ENCODE data around the gene ANKRD2. TPM values are rescaled to one million over a fixed set of nuclear protein-coding genes. Genes with fewer than 3 reads are reported as not detected.
"Not testable (repeated sequence)": the region's sequence is repeated elsewhere in the genome, so short reads cannot be mapped to it uniquely, and the experiment has no call there.

The ANKRD2 gene
- total and polyA plus RNA-seq, 2 experiments from 2014 or later: not detected

DNA sequence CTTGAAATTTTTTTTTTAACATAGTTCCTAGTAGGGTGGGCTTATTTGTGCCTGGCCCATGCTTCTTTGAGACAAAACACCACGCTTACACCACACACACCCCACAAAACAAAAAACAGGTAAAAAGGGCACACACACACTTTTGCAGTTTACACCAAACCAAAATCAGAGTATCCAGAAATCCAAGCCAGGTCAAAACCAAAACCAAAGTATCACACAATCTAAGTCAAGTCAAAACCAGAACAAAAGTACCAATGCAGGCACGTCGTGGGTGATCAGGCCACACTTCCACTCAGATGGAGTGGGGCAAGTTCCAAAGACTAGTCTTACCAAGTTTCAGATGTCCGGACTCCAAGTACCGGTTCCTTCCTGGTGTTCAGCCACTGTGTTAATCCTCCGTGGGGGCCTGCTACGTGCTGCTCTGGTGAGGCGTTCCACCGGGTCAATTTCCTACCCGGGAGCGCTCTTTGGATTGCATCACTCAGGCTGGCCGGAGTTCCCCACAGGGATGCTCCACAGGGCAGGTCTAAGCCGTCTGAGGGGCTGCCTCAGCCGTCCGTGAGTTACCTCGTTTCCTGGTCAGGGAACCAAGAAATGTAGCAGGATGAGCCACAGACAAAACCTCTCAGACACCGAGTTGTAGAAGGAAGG lies 11.7 kb upstream of the ANKRD2 start:
- H3K4me3 ChIP-seq: peak overlapping the region; percentile 60
- 51 to 62% methylated on average over 17 of the region's 17 CpGs for WGBS, 2 experiments (ENCODE audit: low coverage in 1 of 2, low lambda C conversion rate in 2 of 2, missing lambda C conversion rate in 2 of 2)

DNA sequence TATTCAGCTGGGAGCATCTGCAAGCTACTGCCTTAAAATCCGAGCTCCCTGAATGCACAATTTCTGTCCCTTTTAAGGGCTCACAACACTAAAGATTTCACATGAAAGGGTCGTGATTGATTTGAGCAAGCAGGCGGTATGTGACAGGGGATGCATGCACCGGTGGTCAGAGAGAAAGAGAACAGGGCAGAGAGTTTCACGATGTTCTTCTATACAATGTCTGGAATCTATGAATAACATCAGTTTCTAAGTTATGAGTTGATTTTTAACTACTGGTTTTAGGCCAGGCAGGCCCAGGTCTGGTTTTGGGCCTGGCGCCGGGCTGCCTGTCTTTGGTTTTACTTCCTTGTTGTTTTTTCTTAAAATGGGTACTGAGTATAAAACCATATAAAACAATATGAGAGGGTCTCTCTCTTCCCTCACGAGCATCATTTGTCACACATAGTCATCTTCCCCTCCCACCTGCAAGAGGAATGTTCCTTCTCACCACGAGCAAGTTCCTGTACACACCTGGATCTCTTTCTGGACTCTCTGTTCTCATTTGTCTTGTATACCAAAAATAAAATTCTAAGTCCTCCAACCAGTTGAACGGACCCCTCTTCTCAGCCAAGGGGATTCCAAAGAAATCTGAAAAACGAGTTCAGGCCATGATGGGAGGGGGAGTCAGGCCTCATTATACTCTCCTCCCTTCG lies 11.0 kb upstream of the ANKRD2 start:
- Histone ChIP-seq H3K79me2 (ENCODE audit: insufficient read depth) (peaks cover 89% of the 10 kb centered on the region), H3K9ac (peak overlapping the region; percentile 79), H3K4me2 (ENCODE audit: unreplicated experiment) (peak overlapping the region; percentile 57), H2AFZ (peak overlapping the region; percentile 66), H3K27ac (peak overlapping the region; percentile 63), H3K4me3 (peak overlapping the region; percentile 60; the same call in 1 of the 2 replicates)
- H3F3A ChIP-seq (ENCODE audit: insufficient read depth); H3K9me3 ChIP-seq (ENCODE audit: low read depth); H3K27me3 ChIP-seq (replicated peaks; ENCODE audit: insufficient read depth); H3K36me3 ChIP-seq (ENCODE audit: low read depth); DNase-seq; H4K20me1 ChIP-seq (ENCODE audit: insufficient read depth); in situ Hi-C loops (cut with MboI); H3K4me1 ChIP-seq (ENCODE audit: insufficient read depth); H3K9me2 ChIP-seq (ENCODE audit: insufficient read depth): not testable (repeated sequence)
- 83 to 88% methylated on average over 12 of the region's 12 CpGs for WGBS, 2 experiments (ENCODE audit: low coverage in 1 of 2, low lambda C conversion rate in 2 of 2, missing lambda C conversion rate in 2 of 2)

More for the DNA sequence above, 11.7 kb upstream of the ANKRD2 start:
- H3K9ac ChIP-seq: peak overlapping the region; percentile 79
- H3K27ac ChIP-seq: peak overlapping the region; percentile 63
- peak overlapping the region; percentile 57 for H3K4me2 ChIP-seq (ENCODE audit: unreplicated experiment)
- H3K27me3 ChIP-seq (replicated peaks; ENCODE audit: insufficient read depth); H3F3A ChIP-seq (ENCODE audit: insufficient read depth); H3K9me2 ChIP-seq (ENCODE audit: insufficient read depth); H3K36me3 ChIP-seq (ENCODE audit: low read depth); H4K20me1 ChIP-seq (ENCODE audit: insufficient read depth); H3K9me3 ChIP-seq (ENCODE audit: low read depth); in situ Hi-C loops (cut with MboI); H3K4me1 ChIP-seq (ENCODE audit: insufficient read depth): not testable (repeated sequence)
- DNase-seq: peak; percentile 67
- peak overlapping the region; percentile 66 for H2AFZ ChIP-seq
- H3K79me2 ChIP-seq (ENCODE audit: insufficient read depth): peaks cover 89% of the 10 kb centered on the region

DNA sequence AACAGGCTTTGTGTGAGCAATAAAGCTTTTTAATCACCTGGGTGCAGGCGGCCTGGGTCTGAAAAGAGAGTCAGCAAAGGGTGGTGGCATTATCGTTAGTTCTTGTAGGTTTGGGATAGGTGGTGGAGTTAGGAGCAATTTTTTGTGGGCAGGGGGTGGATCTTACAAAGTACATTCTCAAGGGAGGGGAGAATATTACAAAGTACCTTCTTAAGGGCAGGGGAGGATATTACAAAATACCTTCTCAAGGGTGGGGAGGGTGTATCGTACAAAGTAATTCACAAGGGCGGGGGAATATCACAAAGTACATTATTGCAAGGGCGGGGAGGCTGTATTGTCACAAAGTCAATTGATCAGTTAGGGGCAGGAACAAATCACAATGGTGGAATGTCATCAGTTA lies 10.2 kb upstream of the ANKRD2 start:
- H3K9ac ChIP-seq; H3F3A ChIP-seq (ENCODE audit: insufficient read depth); H2AFZ ChIP-seq; H3K4me3 ChIP-seq; H3K27me3 ChIP-seq (replicated peaks; ENCODE audit: insufficient read depth); H4K20me1 ChIP-seq (ENCODE audit: insufficient read depth); H3K9me2 ChIP-seq (ENCODE audit: insufficient read depth); H3K4me1 ChIP-seq (ENCODE audit: insufficient read depth); H3K4me2 ChIP-seq (ENCODE audit: unreplicated experiment); H3K36me3 ChIP-seq (ENCODE audit: low read depth); H3K27ac ChIP-seq; DNase-seq; in situ Hi-C loops (cut with MboI); H3K9me3 ChIP-seq (ENCODE audit: low read depth): not testable (repeated sequence)
- H3K79me2 ChIP-seq (ENCODE audit: insufficient read depth): peaks cover 84% of the 10 kb centered on the region
- WGBS, 2 experiments (ENCODE audit: low coverage in 1 of 2, low lambda C conversion rate in 2 of 2, missing lambda C conversion rate in 2 of 2): 94 to 98% methylated on average over 5 of the region's 5 CpGs

GRCh38 chr10:97563337-97563736 lies 9.2 kb upstream of the ANKRD2 start:
- in situ Hi-C loops (cut with MboI): no loop called here
- H3K36me3 ChIP-seq (ENCODE audit: low read depth): no peaks in the 10 kb centered on the region
- no peaks in the 10 kb centered on the region for H3F3A ChIP-seq (ENCODE audit: insufficient read depth)
- TF ChIP-seq EZH2phosphoT487 (IDR thresholded peaks at IDR 0.05; ENCODE audit: insufficient read depth, low read depth): no peak
- no peak for TF ChIP-seq EZH2 (IDR thresholded peaks at IDR 0.05; ENCODE audit: insufficient read depth, poor library complexity, severe bottlenecking)
- no peaks in the 10 kb centered on the region for H4K20me1 ChIP-seq (ENCODE audit: insufficient read depth)
- no peak overlapping the region for H2AFZ ChIP-seq
- DNase-seq: no peak
- WGBS, 2 experiments (ENCODE audit: low coverage in 1 of 2, low lambda C conversion rate in 2 of 2, missing lambda C conversion rate in 2 of 2): 98% methylated on average over 4 of the region's 4 CpGs
- no peak overlapping the region for H3K4me2 ChIP-seq (ENCODE audit: unreplicated experiment)
- H3K27ac ChIP-seq: no peak overlapping the region
- H3K27me3 ChIP-seq (replicated peaks; ENCODE audit: insufficient read depth): no peaks in the 10 kb centered on the region
- no peak overlapping the region for H3K4me3 ChIP-seq
- no peaks in the 10 kb centered on the region for H3K4me1 ChIP-seq (ENCODE audit: insufficient read depth)
- H3K9me3 ChIP-seq (ENCODE audit: low read depth): no peaks in the 10 kb centered on the region
- peaks cover 74% of the 10 kb centered on the region for H3K79me2 ChIP-seq (ENCODE audit: insufficient read depth)
- H3K9ac ChIP-seq: no peak overlapping the region
- H3K9me2 ChIP-seq (ENCODE audit: insufficient read depth): no peaks in the 10 kb centered on the region

- Histone ChIP-seq H3K9ac (no peak overlapping the region), H3K9me3 (ENCODE audit: low read depth) (no peaks in the 10 kb centered on the region), H3K4me3 (no peak overlapping the region), H3K27me3 (replicated peaks; ENCODE audit: insufficient read depth) (no peaks in the 10 kb centered on the region), H3K27ac (no peak overlapping the region), H3K9me2 (ENCODE audit: insufficient read depth) (no peaks in the 10 kb centered on the region), H3K36me3 (ENCODE audit: low read depth) (no peaks in the 10 kb centered on the region; the same call in 1 of the 2 replicates), H3K4me2 (ENCODE audit: unreplicated experiment) (no peak overlapping the region), H4K20me1 (ENCODE audit: insufficient read depth) (no peaks in the 10 kb centered on the region), H3K4me1 (ENCODE audit: insufficient read depth) (no peaks in the 10 kb centered on the region), H3F3A (ENCODE audit: insufficient read depth) (no peaks in the 10 kb centered on the region), H2AFZ (no peak overlapping the region), H3K79me2 (ENCODE audit: insufficient read depth) (peaks cover 59% of the 10 kb centered on the region)
- WGBS, 2 experiments (ENCODE audit: low coverage in 1 of 2, low lambda C conversion rate in 2 of 2, missing lambda C conversion rate in 2 of 2): 95 to 97% methylated on average over 4 of the region's 4 CpGs
- TF ChIP-seq EZH2phosphoT487 (IDR thresholded peaks at IDR 0.05; ENCODE audit: insufficient read depth, low read depth) (no peak), EZH2 (IDR thresholded peaks at IDR 0.05; ENCODE audit: insufficient read depth, poor library complexity, severe bottlenecking) (no peak)
- in situ Hi-C loops (cut with MboI): no loop called here
- no peak for DNase-seq
Measured at GRCh38 chr10:97564776-97565175, 7.8 kb upstream of the ANKRD2 start.

Measured in GM23248 (cell line).